Measurements from ENCODE around the gene KCNAB2.

GRCh38 chr1:6131561-6131960 is 85.9 kb downstream of the KCNAB2 start:
- TF ChIP-seq CTCF (IDR thresholded peaks at IDR 0.05) (no peak), POLR2AphosphoS5 (IDR thresholded peaks at IDR 0.05) (no peak)
